BLaER1 (cell line): ENCODE data around the gene TTC7B.

ENCODE experiments used
- H3K27ac ChIP-seq: shearing (Covaris generic); formaldehyde crosslinking; 2 replicates; pipeline ENCODE4 v1.8.1; 2022
- H3K27me3 ChIP-seq: shearing (Covaris generic); formaldehyde crosslinking; 2 replicates; pipeline ENCODE4 v1.8.1; 2022
- H3K36me3 ChIP-seq: shearing (Covaris generic); formaldehyde crosslinking; 2 replicates; pipeline ENCODE4 v1.8.1; 2022
- H3K4me1 ChIP-seq: shearing (Covaris generic); formaldehyde crosslinking; 2 replicates; pipeline ENCODE4 v1.8.1; 2022
- H3K4me2 ChIP-seq: shearing (Covaris generic); formaldehyde crosslinking; 2 replicates; pipeline ENCODE4 v1.8.1; 2022
- H3K4me3 ChIP-seq: shearing (Covaris generic); formaldehyde crosslinking; 2 replicates; pipeline ENCODE4 v1.8.1; 2022
- H3K9ac ChIP-seq: shearing (Covaris generic); formaldehyde crosslinking; 2 replicates; pipeline ENCODE4 v1.8.1; 2022
- H3K9me3 ChIP-seq: shearing (Covaris generic); formaldehyde crosslinking; 2 replicates; pipeline ENCODE4 v1.8.1; 2022
- H4K20me1 ChIP-seq: shearing (Covaris generic); formaldehyde crosslinking; 2 replicates; pipeline ENCODE4 v1.8.1; 2022
- Cebpa-rat ChIP-seq: shearing (Covaris generic); IDR thresholded peaks from 2 replicates; pipeline ENCODE4 v1.8.1; 2022

TTC7B gene

DNA sequence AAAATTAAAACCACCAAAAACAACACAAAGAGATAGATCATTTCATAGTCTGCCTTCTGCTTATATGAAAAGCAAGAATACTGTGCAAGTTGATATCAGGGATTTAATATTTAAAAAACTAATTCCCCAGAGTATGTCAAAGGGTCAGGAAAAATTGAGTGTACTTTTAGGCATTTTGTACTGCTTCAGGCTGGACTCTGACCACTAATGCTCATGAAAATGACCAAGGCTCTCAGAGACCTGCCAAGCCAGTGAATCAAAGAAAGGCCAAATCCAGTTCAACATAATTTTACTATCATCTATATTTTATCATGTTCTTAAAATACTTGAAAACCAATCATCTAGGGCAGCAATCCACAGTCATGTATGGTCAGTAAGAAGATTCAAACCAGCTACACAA lies 66.0 kb downstream of the TTC7B start:
- no peak overlapping the region for H3K27ac ChIP-seq
- peaks cover 25% of the 10 kb centered on the region for H3K9me3 ChIP-seq
- no peak for TF ChIP-seq Cebpa-rat
- H3K27me3 ChIP-seq: no peaks in the 10 kb centered on the region
- H3K9ac ChIP-seq: no peak overlapping the region
- H3K36me3 ChIP-seq: peaks cover 9% of the 10 kb centered on the region; the same call in 1 of the 2 replicates
- no peaks in the 10 kb centered on the region for H3K4me1 ChIP-seq
- H3K4me2 ChIP-seq: no peak overlapping the region
- H4K20me1 ChIP-seq: no peaks in the 10 kb centered on the region
- no peak overlapping the region for H3K4me3 ChIP-seq

GRCh38 chr14:90747909-90748308 lies 68.3 kb downstream of the TTC7B start:
- Histone ChIP-seq H4K20me1 (no peaks in the 10 kb centered on the region), H3K4me1 (no peaks in the 10 kb centered on the region), H3K9me3 (peaks cover 25% of the 10 kb centered on the region), H3K36me3 (peaks cover 22% of the 10 kb centered on the region), H3K27me3 (no peaks in the 10 kb centered on the region), H3K9ac (no peak overlapping the region), H3K27ac (no peak overlapping the region), H3K4me2 (no peak overlapping the region), H3K4me3 (no peak overlapping the region)
- TF ChIP-seq Cebpa-rat: no peak

DNA sequence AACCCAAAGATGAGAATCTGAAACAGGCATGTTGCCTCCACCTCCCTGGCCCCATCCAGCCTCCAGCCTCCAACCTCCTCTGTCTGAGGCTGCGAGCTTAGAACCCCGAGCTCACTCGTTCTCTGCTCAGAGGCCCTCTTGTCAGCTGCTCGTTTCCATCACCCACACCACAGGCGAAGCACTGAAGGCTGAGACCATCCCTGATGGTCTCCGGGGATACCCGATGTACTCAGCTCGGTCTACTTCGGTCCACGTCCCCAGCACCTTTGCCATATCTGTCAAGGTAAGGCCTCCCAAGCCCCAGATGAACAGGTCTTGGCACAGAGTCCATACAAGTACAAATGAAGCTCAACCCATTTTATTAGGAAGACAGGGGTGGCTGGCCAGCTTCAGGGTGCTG lies 72.4 kb downstream of the TTC7B start:
- no peak overlapping the region for H3K27ac ChIP-seq
- H3K9me3 ChIP-seq: peaks cover 10% of the 10 kb centered on the region
- H3K4me2 ChIP-seq: no peak overlapping the region
- TF ChIP-seq Cebpa-rat: no peak
- no peak overlapping the region for H3K4me3 ChIP-seq
- no peaks in the 10 kb centered on the region for H3K27me3 ChIP-seq
- peaks cover 30% of the 10 kb centered on the region for H3K36me3 ChIP-seq
- H3K9ac ChIP-seq: no peak overlapping the region
- H4K20me1 ChIP-seq: no peaks in the 10 kb centered on the region
- H3K4me1 ChIP-seq: no peaks in the 10 kb centered on the region

DNA sequence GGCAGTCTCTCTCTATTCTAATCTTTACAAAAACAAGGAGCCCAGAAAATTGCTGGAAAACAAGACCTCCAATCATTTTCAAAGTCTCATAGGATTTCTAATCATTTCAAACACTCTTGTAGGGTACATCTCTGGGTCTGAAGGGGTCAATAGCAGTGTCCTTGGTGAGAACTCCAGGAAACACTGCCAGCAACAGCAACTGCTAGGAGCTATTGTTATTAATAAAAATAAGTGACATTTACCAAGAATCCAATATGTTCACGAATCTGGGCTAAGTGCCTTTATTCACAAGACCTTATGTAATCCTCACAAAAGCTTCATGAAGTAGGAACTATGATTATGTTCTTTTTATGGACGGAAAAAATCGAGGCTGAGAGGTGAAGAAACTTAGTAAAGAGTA lies 72.8 kb downstream of the TTC7B start:
- TF ChIP-seq Cebpa-rat: no peak
- Histone ChIP-seq H3K4me3 (no peak overlapping the region), H3K9me3 (peaks cover 6% of the 10 kb centered on the region), H3K4me2 (no peak overlapping the region), H3K27ac (no peak overlapping the region), H3K36me3 (peaks cover 29% of the 10 kb centered on the region), H3K27me3 (no peaks in the 10 kb centered on the region), H3K4me1 (no peaks in the 10 kb centered on the region), H4K20me1 (no peaks in the 10 kb centered on the region), H3K9ac (no peak overlapping the region)

DNA sequence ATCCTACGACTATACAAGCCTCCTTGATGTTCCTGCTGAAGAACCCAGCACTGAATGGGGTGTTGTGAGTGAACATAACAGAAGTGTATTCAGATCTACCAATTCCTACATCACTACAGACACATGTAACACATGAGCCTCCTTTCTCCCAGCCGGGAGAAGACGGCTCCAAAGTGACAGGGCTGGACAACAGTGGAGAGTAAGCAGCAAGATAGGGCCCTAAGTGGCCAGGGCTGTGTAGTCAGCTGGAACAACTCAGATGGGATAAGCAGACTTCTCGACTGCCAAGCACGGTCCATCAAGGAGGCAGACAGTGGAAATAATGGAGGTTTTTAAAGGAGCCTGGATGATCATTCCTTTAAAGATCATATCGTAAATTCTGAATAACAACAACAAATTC lies 73.5 kb downstream of the TTC7B start:
- no peak for TF ChIP-seq Cebpa-rat
- H4K20me1 ChIP-seq: no peaks in the 10 kb centered on the region
- no peak overlapping the region for H3K27ac ChIP-seq
- no peak overlapping the region for H3K9ac ChIP-seq
- H3K9me3 ChIP-seq: peaks cover 2% of the 10 kb centered on the region; the same call in 1 of the 2 replicates
- H3K4me1 ChIP-seq: no peaks in the 10 kb centered on the region
- H3K4me3 ChIP-seq: no peak overlapping the region
- no peak overlapping the region for H3K4me2 ChIP-seq
- H3K36me3 ChIP-seq: peaks cover 29% of the 10 kb centered on the region
- no peaks in the 10 kb centered on the region for H3K27me3 ChIP-seq

DNA sequence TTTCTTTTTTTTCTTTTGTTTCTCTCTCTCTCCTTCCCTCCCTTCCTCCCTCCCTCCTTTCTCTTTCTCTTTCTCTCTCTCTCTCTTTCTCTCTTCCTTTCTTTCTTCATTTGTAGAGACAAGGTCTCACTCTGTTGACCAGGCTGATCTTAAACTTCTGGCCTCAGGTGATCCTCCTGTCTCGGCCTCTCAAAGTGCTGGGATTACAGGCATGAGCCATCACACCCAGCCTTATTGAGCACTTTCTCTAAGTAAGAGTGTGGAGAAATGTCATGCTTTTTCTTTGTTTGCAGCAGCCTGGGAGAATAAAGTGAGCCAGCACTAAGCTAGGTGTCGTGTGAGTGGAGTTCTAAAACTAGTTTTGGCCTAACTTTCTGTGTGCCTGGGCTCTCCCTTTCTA lies 74.0 kb downstream of the TTC7B start:
- Histone ChIP-seq H3K27me3 (no peaks in the 10 kb centered on the region), H4K20me1 (no peaks in the 10 kb centered on the region), H3K4me3 (no peak overlapping the region), H3K4me2 (no peak overlapping the region), H3K36me3 (peaks cover 29% of the 10 kb centered on the region), H3K27ac (no peak overlapping the region), H3K9ac (no peak overlapping the region), H3K9me3 (no peaks in the 10 kb centered on the region; the same call in 1 of the 2 replicates), H3K4me1 (no peaks in the 10 kb centered on the region)
- no peak for TF ChIP-seq Cebpa-rat

- H3K9ac ChIP-seq: no peak overlapping the region
- H4K20me1 ChIP-seq: no peaks in the 10 kb centered on the region
- peaks cover 29% of the 10 kb centered on the region for H3K36me3 ChIP-seq
- H3K27me3 ChIP-seq: no peaks in the 10 kb centered on the region
- no peak overlapping the region for H3K4me3 ChIP-seq
- H3K4me1 ChIP-seq: no peaks in the 10 kb centered on the region
- no peak for TF ChIP-seq Cebpa-rat
- no peak overlapping the region for H3K27ac ChIP-seq
- H3K4me2 ChIP-seq: no peak overlapping the region
- H3K9me3 ChIP-seq: no peaks in the 10 kb centered on the region; the same call in 1 of the 2 replicates
These were observed 74.6 kb downstream of the TTC7B start for GRCh38 chr14:90741682-90741946.

DNA sequence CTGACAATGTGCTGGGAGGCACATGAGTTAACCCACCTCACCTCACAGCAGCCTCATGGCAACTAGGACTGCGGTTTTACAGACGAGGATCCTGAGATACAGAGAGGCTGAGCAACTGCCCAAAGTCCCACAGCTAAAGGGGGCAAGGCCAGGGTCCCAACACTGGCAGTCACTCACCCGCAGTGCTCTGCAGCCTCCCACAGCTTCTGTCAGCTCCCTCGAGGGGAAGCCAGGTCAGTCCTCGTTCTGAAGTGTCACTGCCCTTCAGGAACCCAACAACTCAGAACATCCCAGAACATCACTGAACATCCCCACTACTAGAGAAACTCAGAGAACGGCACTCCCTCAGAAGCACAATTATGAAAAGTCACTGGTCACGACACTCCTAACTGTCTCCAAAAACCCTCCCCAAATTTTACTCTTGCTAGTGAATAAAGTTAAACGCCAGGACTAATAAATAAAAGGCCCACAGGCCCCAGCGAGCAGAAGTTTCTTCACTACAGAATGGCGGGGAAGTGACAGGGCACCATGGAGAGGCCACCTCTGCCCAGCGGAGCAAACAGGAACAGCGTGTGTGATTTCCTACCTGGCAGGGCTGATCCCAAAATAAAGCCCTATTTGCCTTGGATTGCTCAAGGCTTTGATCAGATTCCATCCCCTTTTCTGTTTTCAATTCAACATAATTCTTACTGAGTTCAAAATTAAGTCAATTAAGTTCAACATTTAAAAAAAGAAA lies 75.1 kb downstream of the TTC7B start:
- Histone ChIP-seq H3K9ac (no peak overlapping the region), H3K36me3 (peaks cover 29% of the 10 kb centered on the region), H3K27me3 (no peaks in the 10 kb centered on the region), H3K4me3 (no peak overlapping the region), H3K27ac (no peak overlapping the region), H4K20me1 (no peaks in the 10 kb centered on the region), H3K9me3 (no peaks in the 10 kb centered on the region; the same call in 1 of the 2 replicates), H3K4me2 (no peak overlapping the region), H3K4me1 (no peaks in the 10 kb centered on the region)
- TF ChIP-seq Cebpa-rat: no peak

- TF ChIP-seq Cebpa-rat: no peak
- Histone ChIP-seq H4K20me1 (no peaks in the 10 kb centered on the region), H3K36me3 (peaks cover 29% of the 10 kb centered on the region), H3K4me2 (no peak overlapping the region), H3K27me3 (no peaks in the 10 kb centered on the region), H3K4me1 (no peaks in the 10 kb centered on the region), H3K9me3 (no peaks in the 10 kb centered on the region; the same call in 1 of the 2 replicates), H3K9ac (no peak overlapping the region), H3K27ac (no peak overlapping the region), H3K4me3 (no peak overlapping the region)
These were observed 76.1 kb downstream of the TTC7B start for GRCh38 chr14:90740081-90740480.

- Histone ChIP-seq H3K4me2 (no peak overlapping the region), H3K9me3 (no peaks in the 10 kb centered on the region; the same call in 1 of the 2 replicates), H3K4me3 (no peak overlapping the region), H3K4me1 (no peaks in the 10 kb centered on the region), H3K36me3 (peaks cover 27% of the 10 kb centered on the region), H3K27me3 (no peaks in the 10 kb centered on the region), H3K27ac (no peak overlapping the region), H3K9ac (no peak overlapping the region), H4K20me1 (no peaks in the 10 kb centered on the region)
- no peak for TF ChIP-seq Cebpa-rat
These were observed 76.7 kb downstream of the TTC7B start for GRCh38 chr14:90739318-90740068.
